OCI-LY1 (cell line): Measurements from ENCODE around the gene SH3BP1.

Experiments used
- H2AFZ ChIP-seq: fragments of 200-600 bp; sonication (generic), shearing (Covaris generic); 2 replicates; pipeline ENCODE4 v1.6.0; 2014; ENCODE audit warnings: antibody characterized with exemption, mild to moderate bottlenecking, low read length
- H3F3A ChIP-seq: fragments of 200-600 bp; sonication (generic), shearing (Covaris generic); 2 replicates; pipeline ENCODE4 v1.6.0; 2014; ENCODE audit warnings: mild to moderate bottlenecking, antibody characterized with exemption, low read length, moderate library complexity; ENCODE audit not compliant: insufficient read depth
- H3K27ac ChIP-seq: fragments of 200-600 bp; sonication (generic); 2 replicates; pipeline ENCODE4 v1.5.1; 2014; ENCODE audit warnings: low read length, mixed run types, mild to moderate bottlenecking, low read depth; ENCODE audit not compliant: poor library complexity, severe bottlenecking
- H3K27me3 ChIP-seq: fragments of 200-600 bp; sonication (generic); 2 replicates; pipeline ENCODE4 v1.6.0; 2014; ENCODE audit warnings: antibody characterized with exemption, mild to moderate bottlenecking, low read length, moderate library complexity; ENCODE audit not compliant: insufficient read depth
- H3K36me3 ChIP-seq: fragments of 200-600 bp; sonication (generic); 2 replicates; pipeline ENCODE4 v1.6.1; 2014; ENCODE audit warnings: mild to moderate bottlenecking, antibody characterized with exemption, low read length, moderate library complexity, mixed read lengths; ENCODE audit not compliant: insufficient read depth
- H3K4me1 ChIP-seq: fragments of 200-600 bp; sonication (generic); 2 replicates; pipeline ENCODE4 v1.5.1; 2014; ENCODE audit warnings: mild to moderate bottlenecking, low read length, moderate library complexity; ENCODE audit not compliant: insufficient read depth, severe bottlenecking
- H3K4me2 ChIP-seq: fragments of 200-600 bp; sonication (generic), shearing (Covaris generic); 2 replicates; pipeline ENCODE4 v1.6.1; 2014; ENCODE audit warnings: low read length
- H3K4me3 ChIP-seq: fragments of 200-600 bp; sonication (generic); 2 replicates; pipeline ENCODE4 v1.5.1; 2014; ENCODE audit warnings: low read length, low read depth, mild to moderate bottlenecking, mixed read lengths; ENCODE audit not compliant: poor library complexity, severe bottlenecking
- H3K79me2 ChIP-seq: fragments of 200-600 bp; shearing (Covaris generic); 2 replicates; pipeline ENCODE4 v1.6.1; 2016; ENCODE audit warnings: mixed run types, low read length, mixed read lengths; ENCODE audit not compliant: insufficient read depth
- H3K9ac ChIP-seq: fragments of 200-600 bp; sonication (generic), shearing (Covaris generic); 2 replicates; pipeline ENCODE4 v1.6.1; 2014; ENCODE audit warnings: mild to moderate bottlenecking, low read length, mixed read lengths
- H3K9me2 ChIP-seq: fragments of 200-600 bp; sonication (generic), shearing (Covaris generic); 2 replicates; pipeline ENCODE4 v1.6.1; 2014; ENCODE audit warnings: low read depth, mild to moderate bottlenecking, low read length, mixed read lengths
- H3K9me3 ChIP-seq: fragments of 200-600 bp; shearing (Covaris generic); 2 replicates; pipeline ENCODE4 v1.6.1; 2014; ENCODE audit warnings: low read length, mixed read lengths
- H4K20me1 ChIP-seq: fragments of 200-600 bp; sonication (generic), shearing (Covaris generic); 2 replicates; pipeline ENCODE4 v1.6.0; 2016; ENCODE audit warnings: mild to moderate bottlenecking, low read length; ENCODE audit not compliant: insufficient read depth
- CTCF ChIP-seq: fragments of 200-600 bp; sonication (generic), shearing (Covaris generic); IDR thresholded peaks from 2 replicates; pipeline ENCODE4 v1.5.1; 2017; ENCODE audit warnings: mild to moderate bottlenecking, antibody characterized with exemption, low read length, moderate library complexity, mixed read lengths
- EZH2 ChIP-seq: fragments of 200-600 bp; sonication (generic), shearing (Covaris generic); IDR thresholded peaks from 2 replicates; pipeline ENCODE4 v1.8.0; 2017; ENCODE audit warnings: borderline replicate concordance, mixed run types, mild to moderate bottlenecking, antibody characterized with exemption, low read length, moderate library complexity, mixed read lengths

The SH3BP1 gene

GRCh38 chr22:37624017-37624365 lies 15.5 kb upstream of the SH3BP1 start:
- Histone ChIP-seq H2AFZ (no peak overlapping the region), H3K4me1 (peaks cover 26% of the 10 kb centered on the region), H3K4me2 (no peak overlapping the region), H3K27me3 (no peaks in the 10 kb centered on the region), H3K79me2 (no peaks in the 10 kb centered on the region), H3K27ac (peak overlapping the region; percentile 54), H3K36me3 (peaks cover 52% of the 10 kb centered on the region; the same call in 1 of the 2 replicates), H4K20me1 (no peaks in the 10 kb centered on the region), H3K9ac (no peak overlapping the region), H3K4me3 (no peak overlapping the region), H3K9me3 (no peaks in the 10 kb centered on the region), H3K9me2 (no peaks in the 10 kb centered on the region), H3F3A (no peaks in the 10 kb centered on the region)
- TF ChIP-seq CTCF (no peak), EZH2 (no peak)

- Histone ChIP-seq H2AFZ (no peak overlapping the region), H3K4me3 (no peak overlapping the region), H3K36me3 (peaks cover 53% of the 10 kb centered on the region; the same call in 1 of the 2 replicates)
Observed at GRCh38 chr22:37624876-37625275, 14.6 kb upstream of the SH3BP1 start.

GRCh38 chr22:37625737-37626136 lies 13.7 kb upstream of the SH3BP1 start:
- H3K4me1 ChIP-seq, result peaks cover 26% of the 10 kb centered on the region
- no peaks in the 10 kb centered on the region for H3K79me2 ChIP-seq
- no peaks in the 10 kb centered on the region for H3K27me3 ChIP-seq
- H4K20me1 ChIP-seq, result no peaks in the 10 kb centered on the region
- H2AFZ ChIP-seq, result no peak overlapping the region
- no peaks in the 10 kb centered on the region for H3K9me3 ChIP-seq
- H3K4me3 ChIP-seq, result no peak overlapping the region
- H3K9ac ChIP-seq, result no peak overlapping the region; the same call in 1 of the 2 replicates
- no peaks in the 10 kb centered on the region for H3F3A ChIP-seq
- no peak overlapping the region for H3K4me2 ChIP-seq
- peaks cover 49% of the 10 kb centered on the region; the same call in 1 of the 2 replicates for H3K36me3 ChIP-seq
- no peaks in the 10 kb centered on the region for H3K9me2 ChIP-seq
- peak overlapping the region; percentile 78 for H3K27ac ChIP-seq
- TF ChIP-seq CTCF, result no peak
- no peak for TF ChIP-seq EZH2

More at GRCh38 chr22:37624876-37625275, 14.6 kb upstream of the SH3BP1 start:
- H3K9ac ChIP-seq, result no peak overlapping the region
- H3K9me3 ChIP-seq, result no peaks in the 10 kb centered on the region
- TF ChIP-seq EZH2 (no peak), CTCF (no peak)
- H3K79me2 ChIP-seq, result no peaks in the 10 kb centered on the region
- no peaks in the 10 kb centered on the region for H4K20me1 ChIP-seq
- no peak overlapping the region for H3K4me2 ChIP-seq
- no peaks in the 10 kb centered on the region for H3K27me3 ChIP-seq
- H3K4me1 ChIP-seq, result peaks cover 26% of the 10 kb centered on the region
- no peaks in the 10 kb centered on the region for H3K9me2 ChIP-seq
- H3K27ac ChIP-seq, result no peak overlapping the region
- no peaks in the 10 kb centered on the region for H3F3A ChIP-seq
